ENCODE results near the gene SPPL2A. TPM values are rescaled to one million over a fixed set of nuclear protein-coding genes. Genes with fewer than 3 reads are reported as not detected.

The SPPL2A gene
- total and polyA plus RNA-seq, 5 experiments from 2014 or later: 33.3 to 74.3 (median 43.0) TPM

DNA sequence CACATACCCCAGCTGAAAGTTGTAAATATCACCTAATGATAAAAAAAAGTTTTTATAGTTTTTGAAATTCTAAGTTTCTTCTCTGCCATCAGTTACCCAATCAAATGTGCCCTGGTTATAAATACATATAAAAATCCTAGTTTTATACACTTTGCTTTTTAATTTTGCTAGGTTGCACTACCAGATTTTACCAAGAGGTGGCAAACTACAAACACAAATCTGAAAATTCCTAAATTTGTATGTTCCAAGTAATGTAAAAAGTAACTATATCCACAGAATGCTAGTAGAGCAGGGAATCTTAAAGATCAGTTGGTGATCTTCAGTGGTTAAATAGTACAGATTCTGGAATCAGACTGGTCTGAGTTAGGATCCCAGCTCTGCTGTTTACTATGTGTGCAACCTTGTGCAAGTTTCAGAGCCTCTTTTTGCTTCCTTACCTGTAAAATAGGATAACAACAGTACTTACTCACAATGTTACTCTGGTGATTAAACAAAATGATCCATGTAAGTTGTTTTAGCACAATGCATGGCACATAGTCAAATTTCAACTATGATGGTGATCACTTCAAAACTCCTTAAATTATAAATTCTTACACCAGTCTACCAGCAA is 89.9 kb downstream of the SPPL2A start:
- no peaks in the 10 kb centered on the region for H3K9me3 Mint-ChIP-seq
- peaks cover 7 to 43% (median 23%) of the 10 kb centered on the region in 4 donors for H3K4me1 Mint-ChIP-seq
- POLR2A ChIA-PET: no interaction called here
- H3K27ac Mint-ChIP-seq: peak overlapping the region in 3 of 10 donors; percentile 13 to 77 (median 63)
- peaks cover 0 to 32% (median 0%) of the 10 kb centered on the region in 3 donors for H3K36me3 Mint-ChIP-seq
- ATAC-seq (no peak), DNase-seq (peak in 3 of 10 donors; percentile 28 to 49 (median 34))
- H3K27me3 Mint-ChIP-seq: no peaks in the 10 kb centered on the region
- no peak overlapping the region for H3K4me3 Mint-ChIP-seq

DNA sequence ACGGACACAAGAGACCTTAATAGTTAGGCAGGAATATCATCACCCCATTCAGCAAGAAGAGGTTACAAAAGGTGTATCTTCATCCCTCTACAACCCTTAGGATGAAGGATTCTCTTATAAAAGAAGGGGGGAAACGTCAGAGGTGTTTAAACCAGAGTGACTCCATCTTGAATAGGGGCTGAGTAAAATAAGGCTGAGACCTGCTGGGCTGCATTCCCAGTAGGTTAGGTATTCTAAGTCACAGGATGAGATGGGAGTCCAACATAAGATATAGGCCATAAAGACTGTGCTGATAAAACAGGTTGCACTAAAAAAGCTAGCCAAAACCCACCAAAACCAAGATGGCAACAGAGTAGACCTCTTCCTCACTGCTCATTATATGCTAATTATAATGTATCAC is 95.4 kb downstream of the SPPL2A start:
- H3K36me3 Mint-ChIP-seq: peaks cover 0 to 42% (median 0%) of the 10 kb centered on the region in 3 donors

GRCh38 chr15:50669611-50670010 is 95.9 kb downstream of the SPPL2A start:
- H3K27ac Mint-ChIP-seq: peak overlapping the region in 3 of 10 donors; percentile 2 to 32 (median 13)
- POLR2A ChIA-PET: no interaction called here

More for the DNA sequence above, 95.4 kb downstream of the SPPL2A start:
- H3K27ac Mint-ChIP-seq: peak overlapping the region in 2 of 10 donors; percentile 32 to 43
- H3K9me3 Mint-ChIP-seq: no peaks in the 10 kb centered on the region
- no peak for DNase-seq
- no peaks in the 10 kb centered on the region for H3K27me3 Mint-ChIP-seq
- peaks cover 13 to 47% (median 22%) of the 10 kb centered on the region in 4 donors for H3K4me1 Mint-ChIP-seq
- H3K4me3 Mint-ChIP-seq: no peak overlapping the region
- ATAC-seq: no peak
- POLR2A ChIA-PET: no interaction called here

DNA sequence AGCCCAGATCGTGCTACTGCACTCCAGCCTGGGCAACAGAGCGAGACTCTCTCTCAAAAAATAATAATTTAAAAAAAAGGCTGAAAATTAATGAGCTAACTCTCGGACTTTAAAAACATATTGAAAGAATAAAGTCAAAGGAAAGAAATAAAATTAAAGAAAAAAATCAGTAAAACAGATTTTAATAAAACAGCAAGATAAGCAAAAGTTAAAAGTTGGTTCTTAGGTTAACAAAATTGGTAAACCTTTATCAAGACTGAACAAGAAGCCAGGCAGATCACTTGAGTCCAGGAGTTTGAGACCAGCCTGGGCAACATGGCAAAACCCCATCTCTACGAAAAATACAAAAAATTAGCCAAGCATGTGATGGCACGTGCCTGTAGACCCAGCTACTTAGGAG is 99.6 kb downstream of the SPPL2A start:
- Mint-ChIP-seq H3K27ac (peak overlapping the region in 6 of 10 donors; percentile 46 to 86 (median 65)), H3K9me3 (no peaks in the 10 kb centered on the region), H3K4me1 (peaks cover 7 to 31% (median 16%) of the 10 kb centered on the region in 4 donors), H3K4me3 (no peak overlapping the region), H3K27me3 (no peaks in the 10 kb centered on the region), H3K36me3 (peaks cover 0 to 59% (median 0%) of the 10 kb centered on the region in 3 donors)
- POLR2A ChIA-PET: no interaction called here
- DNase-seq (no peak), ATAC-seq (no peak)

More at GRCh38 chr15:50669611-50670010, 95.9 kb downstream of the SPPL2A start:
- Mint-ChIP-seq H3K36me3 (peaks cover 0 to 41% (median 0%) of the 10 kb centered on the region in 3 donors), H3K4me1 (peaks cover 13 to 47% (median 22%) of the 10 kb centered on the region in 4 donors), H3K9me3 (no peaks in the 10 kb centered on the region), H3K27me3 (no peaks in the 10 kb centered on the region), H3K4me3 (no peak overlapping the region)
- ATAC-seq (no peak), DNase-seq (no peak)

- peaks cover 1 to 11% (median 10%) of the 10 kb centered on the region in 4 donors for H3K4me1 Mint-ChIP-seq
- no peaks in the 10 kb centered on the region for H3K9me3 Mint-ChIP-seq
- peak overlapping the region in 3 of 10 donors; percentile 25 to 57 (median 48) for H3K27ac Mint-ChIP-seq
- DNase-seq: no peak
- POLR2A ChIA-PET: interaction anchor here (0.6 to 0.7 kb wide), 2 partner anchors 226 to 270 kb away, joined by 3 to 5 read pairs; no protein-coding TSS in a partner anchor
- H3K27me3 Mint-ChIP-seq: no peaks in the 10 kb centered on the region
- no peak overlapping the region for H3K4me3 Mint-ChIP-seq
- ATAC-seq: no peak
- H3K36me3 Mint-ChIP-seq: peaks cover 0 to 91% (median 4%) of the 10 kb centered on the region in 3 donors
Measured at GRCh38 chr15:50655555-50655954, 110.0 kb downstream of the SPPL2A start.

DNA sequence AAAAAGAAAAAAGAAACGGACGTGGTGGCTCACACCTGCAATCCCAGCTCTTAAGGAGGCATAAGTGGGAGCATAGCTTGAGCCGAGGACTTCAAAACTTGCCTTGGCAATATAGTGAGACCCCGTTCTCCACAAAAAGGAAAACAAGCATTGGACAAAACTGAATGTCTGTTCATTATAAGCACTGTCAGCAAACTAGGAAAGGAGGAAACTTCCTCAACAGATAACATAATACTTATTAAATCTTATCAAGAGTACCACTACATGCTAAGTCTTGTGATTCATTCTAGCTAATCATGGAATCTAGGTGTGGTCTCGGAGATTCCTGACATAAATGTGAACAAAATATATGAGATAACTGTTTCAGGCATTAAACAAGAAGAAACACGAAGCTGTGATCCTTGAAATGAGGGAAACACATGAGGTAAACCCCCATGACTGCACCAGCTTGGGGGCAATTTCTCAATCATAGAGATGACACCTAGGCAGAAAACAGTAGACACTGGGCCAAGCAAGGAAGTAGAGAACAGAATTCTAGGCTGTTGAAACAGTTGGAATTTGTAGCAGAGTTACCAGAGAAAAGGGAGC is 112.3 kb downstream of the SPPL2A start:
- ATAC-seq (no peak), DNase-seq (no peak)
- Mint-ChIP-seq H3K4me3 (no peak overlapping the region), H3K9me3 (no peaks in the 10 kb centered on the region), H3K27ac (peak overlapping the region in 6 of 10 donors; percentile 0 to 86 (median 42)), H3K27me3 (no peaks in the 10 kb centered on the region), H3K4me1 (peaks cover 1 to 13% (median 11%) of the 10 kb centered on the region in 4 donors), H3K36me3 (peaks cover 0 to 95% (median 4%) of the 10 kb centered on the region in 3 donors)
- POLR2A ChIA-PET: no interaction called here

DNA sequence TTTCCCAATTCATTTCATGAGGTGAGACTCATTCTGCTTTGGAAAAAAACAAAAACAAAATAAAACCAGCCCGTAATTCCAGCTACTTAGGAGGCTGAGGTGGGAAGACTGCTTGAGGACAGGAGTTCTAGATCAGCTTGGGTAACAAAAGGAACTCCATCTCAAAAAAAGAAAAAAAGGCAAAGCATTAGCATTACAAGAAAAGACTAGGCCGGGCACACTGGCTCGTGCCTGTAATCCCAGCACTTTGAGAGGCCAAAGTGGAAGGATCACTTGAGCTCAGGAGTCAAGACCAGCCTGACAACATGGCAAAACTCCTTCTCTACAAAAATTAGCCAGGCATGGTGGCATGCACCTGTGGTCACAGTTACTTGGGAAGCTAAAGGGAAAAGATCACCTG is 112.8 kb downstream of the SPPL2A start:
- Mint-ChIP-seq H3K27me3 (no peaks in the 10 kb centered on the region), H3K36me3 (peaks cover 0 to 95% (median 4%) of the 10 kb centered on the region in 3 donors), H3K4me3 (no peak overlapping the region), H3K27ac (peak overlapping the region in 3 of 10 donors; percentile 48 to 80 (median 50)), H3K4me1 (peaks cover 1 to 13% (median 11%) of the 10 kb centered on the region in 4 donors), H3K9me3 (no peaks in the 10 kb centered on the region)
- POLR2A ChIA-PET: interaction anchor here (0.8 kb wide), 1 partner anchor 25 kb away, joined by 4 read pairs; no protein-coding TSS in a partner anchor
- DNase-seq: no peak
- ATAC-seq: no peak

Other genes with a start within 250 kb of the SPPL2A start
- gene USP50, start 219.0 kb downstream of the SPPL2A start, total RNA-seq: not detected
- gene USP50, start 219.0 kb downstream of the SPPL2A start, polyA plus RNA-seq: under 1 TPM in 1 of 3 donors, not detected in 2; 0.36 TPM
- gene TRPM7, start 78.9 kb downstream of the SPPL2A start, total RNA-seq: 10 to 100 TPM; 62.8 to 69.2 TPM
- gene TRPM7, start 78.9 kb downstream of the SPPL2A start, polyA plus RNA-seq: 10 to 100 TPM; 13.4 to 14.2 (median 13.7) TPM
- gene AP4E1, start 143.0 kb upstream of the SPPL2A start, total RNA-seq: 10 to 100 TPM; 16.1 to 18.1 TPM
- 1 to 10 TPM; 3.6 to 4.2 (median 3.7) TPM for gene AP4E1, start 143.0 kb upstream of the SPPL2A start, polyA plus RNA-seq

Measured in naive thymus-derived CD8-positive, alpha-beta T cell (primary cell).